GM12891 (cell line): ENCODE results near the gene JMJD6.
"Not testable (repeated sequence)": the region's sequence is repeated elsewhere in the genome, so short reads cannot be mapped to it uniquely, and the experiment has no call there.

ENCODE experiments used
- DNase-seq: peaks from one replicate; pipeline ENCODE4 v3.0.0; 2011; ENCODE audit warnings: low spot score; ENCODE audit not compliant: insufficient read length
- FAIRE-seq: peaks from 2 replicates; lab custom pipeline; 2011; peaks lifted over from hg19 to GRCh38; lab: Jason Lieb, UNC
- PAX5 ChIP-seq: IDR thresholded peaks from 2 replicates; pipeline ENCODE4 v1.6.1; 2011; ENCODE audit warnings: low read length, moderate library complexity, mild to moderate bottlenecking; ENCODE audit not compliant: insufficient read depth, severe bottlenecking
- POLR2A ChIP-seq: IDR thresholded peaks from 2 replicates; pipeline ENCODE4 v1.6.1; 2011; ENCODE audit warnings: low read depth, low read length, control low read depth
- POLR2AphosphoS5 ChIP-seq: IDR thresholded peaks from 2 replicates; pipeline ENCODE4 v1.6.1; 2011; ENCODE audit warnings: low read depth, low read length, control low read depth
- POU2F2 ChIP-seq: IDR thresholded peaks from 2 replicates; pipeline ENCODE4 v1.6.1; 2011; ENCODE audit warnings: low read depth, mild to moderate bottlenecking, control low read depth, low read length, moderate library complexity
- SPI1 ChIP-seq: IDR thresholded peaks from 2 replicates; pipeline ENCODE4 v1.6.1; 2011; ENCODE audit warnings: low read depth, low read length, control low read depth
- TAF1 ChIP-seq: IDR thresholded peaks from 2 replicates; pipeline ENCODE4 v1.6.1; 2011; ENCODE audit warnings: low read depth, low read length, control low read depth

The JMJD6 gene

GRCh38 chr17:76716146-76716838 is 10.1 kb downstream of the JMJD6 start:
- DNase-seq, result no peak
- no peak for TF ChIP-seq POU2F2
- TF ChIP-seq POLR2AphosphoS5, result peak; percentile 20; the same call in 1 of the 2 replicates
- no peak for FAIRE-seq

GRCh38 chr17:76715496-76715830 is 10.9 kb downstream of the JMJD6 start:
- no peak for DNase-seq
- TF ChIP-seq TAF1, result no peak
- no peak for TF ChIP-seq POLR2AphosphoS5
- TF ChIP-seq SPI1, result no peak
- no peak for TF ChIP-seq PAX5
- TF ChIP-seq POLR2A, result no peak
- no peak for TF ChIP-seq POU2F2
- no peak for FAIRE-seq

GRCh38 chr17:76714822-76715495 is 11.4 kb downstream of the JMJD6 start:
- no peak for DNase-seq
- FAIRE-seq, result no peak
- TF ChIP-seq POLR2A (no peak), PAX5 (no peak), POLR2AphosphoS5 (no peak), TAF1 (no peak), SPI1 (no peak), POU2F2 (no peak)

- no peak for TF ChIP-seq PAX5
- TF ChIP-seq SPI1, result no peak
- no peak for TF ChIP-seq TAF1
- TF ChIP-seq POLR2AphosphoS5, result no peak
- no peak for TF ChIP-seq POLR2A
- TF ChIP-seq POU2F2, result no peak
- FAIRE-seq, result no peak
- no peak for DNase-seq
These were observed 12.1 kb downstream of the JMJD6 start for GRCh38 chr17:76714336-76714735.

- FAIRE-seq, result no peak
- no peak for TF ChIP-seq TAF1
- TF ChIP-seq POU2F2, result no peak
- no peak for TF ChIP-seq POLR2AphosphoS5
- TF ChIP-seq POLR2A, result no peak
- no peak for TF ChIP-seq PAX5
- DNase-seq, result no peak
These were observed 12.6 kb downstream of the JMJD6 start for GRCh38 chr17:76713765-76714164.

- not testable (repeated sequence) for DNase-seq, FAIRE-seq
These were observed 14.1 kb downstream of the JMJD6 start for GRCh38 chr17:76712321-76712720.

GRCh38 chr17:76710863-76711611 is 15.4 kb downstream of the JMJD6 start, which contains the start of gene MXRA7:
TSS of gene MXRA7 (minus strand) at chr17:76710965. CDS start at chr17:76710946, 19 bp downstream.
- FAIRE-seq (no peak), DNase-seq (peak; percentile 58)
- TF ChIP-seq PAX5, result no peak
- TF ChIP-seq POLR2AphosphoS5, result no peak
- no peak for TF ChIP-seq SPI1
- TF ChIP-seq TAF1, result no peak
- TF ChIP-seq POU2F2, result no peak
- TF ChIP-seq POLR2A, result no peak

- FAIRE-seq, DNase-seq: not testable (repeated sequence)
These were observed 16.2 kb downstream of the JMJD6 start for GRCh38 chr17:76709951-76710862.

- FAIRE-seq, result no peak
- DNase-seq, result no peak
These were observed 17.1 kb downstream of the JMJD6 start for GRCh38 chr17:76709077-76709950.

More at GRCh38 chr17:76709077-76709950, 17.1 kb downstream of the JMJD6 start:
- TF ChIP-seq TAF1, result no peak
- no peak for TF ChIP-seq POU2F2
- TF ChIP-seq POLR2A, result no peak
- no peak for TF ChIP-seq PAX5
- TF ChIP-seq POLR2AphosphoS5, result no peak
- no peak for TF ChIP-seq SPI1
